ENCODE measurements around the gene SEL1L.

- no peak for TF ChIP-seq CTCF (IDR thresholded peaks at IDR 0.05)
- TF ChIP-seq EZH2 (IDR thresholded peaks at IDR 0.05), result no peak
These were observed 25.7 kb upstream of the SEL1L start for GRCh38 chr14:81559385-81559784.

All from neural progenitor cell (in vitro differentiated cells).